HG03066 (cell line): Measurements from ENCODE around the gene STK32B.
"Not testable (repeated sequence)": the region's sequence is repeated elsewhere in the genome, so short reads cannot be mapped to it uniquely, and the experiment has no call there.

ENCODE experiments used
- ATAC-seq: cut with Tn5 transposase; IDR thresholded peaks from one replicate; pipeline ENCODE4 v1.9.1; 2021; ENCODE audit warnings: low read depth; ENCODE audit not compliant: unreplicated experiment

The STK32B gene

GRCh38 chr4:5156682-5157081, 105.4 kb downstream of the STK32B start:
- ATAC-seq = no peak

GRCh38 chr4:5157791-5158770, 106.8 kb downstream of the STK32B start:
- ATAC-seq = no peak

GRCh38 chr4:5158825-5159224, 107.5 kb downstream of the STK32B start:
- ATAC-seq = no peak

GRCh38 chr4:5160668-5161067, 109.4 kb downstream of the STK32B start:
- ATAC-seq = no peak

- ATAC-seq = no peak
Measured at GRCh38 chr4:5162909-5163508, 111.7 kb downstream of the STK32B start.

- ATAC-seq = no peak
Measured at GRCh38 chr4:5164221-5164912, 113.1 kb downstream of the STK32B start.

- ATAC-seq = no peak
Measured at GRCh38 chr4:5165420-5166369, 114.4 kb downstream of the STK32B start.

GRCh38 chr4:5166377-5166776, 115.1 kb downstream of the STK32B start:
- no peak for ATAC-seq

GRCh38 chr4:5168891-5169290, 117.6 kb downstream of the STK32B start:
- ATAC-seq = no peak

- ATAC-seq = not testable (repeated sequence)
Measured at GRCh38 chr4:5175836-5176235, 124.6 kb downstream of the STK32B start.

- no peak for ATAC-seq
Measured at GRCh38 chr4:5184606-5185005, 133.3 kb downstream of the STK32B start.

- ATAC-seq = no peak
Measured at GRCh38 chr4:5185551-5185950, 134.3 kb downstream of the STK32B start.

GRCh38 chr4:5186271-5187064, 135.2 kb downstream of the STK32B start:
- no peak for ATAC-seq

GRCh38 chr4:5188130-5188529, 136.8 kb downstream of the STK32B start:
- ATAC-seq = no peak

- ATAC-seq = no peak
Measured at GRCh38 chr4:5191831-5192230, 140.6 kb downstream of the STK32B start.

- ATAC-seq = no peak
Measured at GRCh38 chr4:5192271-5192670, 141.0 kb downstream of the STK32B start.

- no peak for ATAC-seq
Measured at GRCh38 chr4:5192678-5193077, 141.4 kb downstream of the STK32B start.

- no peak for ATAC-seq
Measured at GRCh38 chr4:5198656-5199541, 147.6 kb downstream of the STK32B start.
